GM19455 (cell line): ENCODE data around the gene GPR176.

ENCODE experiments used
- ATAC-seq: cut with Tn5 transposase; IDR thresholded peaks from one replicate; pipeline ENCODE4 v1.9.1; 2021; ENCODE audit not compliant: unreplicated experiment

GPR176 gene

DNA sequence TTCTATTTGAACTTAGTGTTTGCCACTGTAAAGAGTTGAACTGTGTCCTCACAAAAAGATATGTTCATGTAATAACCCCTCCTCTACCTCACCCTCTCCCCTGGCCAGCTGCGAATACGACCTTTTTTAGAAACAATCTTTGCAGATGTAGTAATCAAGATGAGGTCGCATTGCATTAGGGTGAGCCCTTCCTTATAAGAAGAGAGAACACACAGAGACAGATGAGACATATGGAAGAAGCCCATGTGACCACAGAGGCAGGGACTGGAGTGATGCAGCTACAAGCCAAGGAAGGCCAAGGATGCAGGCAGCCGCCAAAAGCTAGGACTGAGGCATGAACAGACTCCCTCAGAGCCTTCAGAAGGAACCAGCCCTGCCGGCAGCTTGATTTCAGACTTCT is 27.6 kb downstream of the GPR176 start:
- no peak for ATAC-seq

- ATAC-seq = no peak
These were observed 29.4 kb downstream of the GPR176 start for GRCh38 chr15:39890621-39891020.

DNA sequence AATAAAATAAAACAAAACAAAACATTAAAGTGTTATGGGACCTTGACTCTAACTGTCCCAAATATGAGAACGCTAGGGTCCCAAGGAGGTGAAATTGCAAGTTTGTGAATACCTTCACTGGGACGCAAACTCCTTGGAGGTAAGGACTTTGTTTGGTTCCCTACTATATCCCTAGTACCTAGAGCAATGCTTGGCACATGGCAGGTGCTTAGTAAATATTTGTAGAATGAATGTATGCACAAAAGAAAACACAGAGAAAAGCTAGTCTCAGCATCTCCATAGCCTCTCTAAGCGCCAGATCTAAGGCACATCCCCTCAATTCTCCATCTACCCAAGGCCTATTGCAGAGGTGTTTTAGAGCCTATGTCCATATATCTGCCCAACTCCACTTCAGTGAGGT is 30.5 kb downstream of the GPR176 start:
- no peak for ATAC-seq

GRCh38 chr15:39888809-39889208 is 31.3 kb downstream of the GPR176 start:
- ATAC-seq = no peak

- ATAC-seq = no peak
These were observed 31.8 kb downstream of the GPR176 start for GRCh38 chr15:39888243-39888642.

DNA sequence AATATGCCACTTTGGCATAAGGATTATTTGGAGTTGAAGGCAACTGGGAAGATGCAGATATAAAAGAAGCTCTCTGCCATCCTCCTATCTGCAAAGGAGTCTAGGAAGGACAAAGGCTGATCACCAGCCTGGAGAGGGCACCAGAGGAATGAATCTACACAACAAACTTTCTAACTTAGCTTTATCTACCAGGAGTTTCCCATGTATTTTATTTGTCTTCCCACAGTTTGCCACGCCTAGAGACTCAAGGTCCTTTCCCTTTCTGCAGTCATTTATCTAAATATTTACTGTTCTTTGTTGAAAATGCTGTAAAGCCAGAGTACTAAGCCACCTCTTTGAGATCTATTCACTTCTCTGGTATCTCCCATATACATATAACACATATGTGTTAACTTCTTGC is 32.2 kb downstream of the GPR176 start:
- ATAC-seq = no peak

DNA sequence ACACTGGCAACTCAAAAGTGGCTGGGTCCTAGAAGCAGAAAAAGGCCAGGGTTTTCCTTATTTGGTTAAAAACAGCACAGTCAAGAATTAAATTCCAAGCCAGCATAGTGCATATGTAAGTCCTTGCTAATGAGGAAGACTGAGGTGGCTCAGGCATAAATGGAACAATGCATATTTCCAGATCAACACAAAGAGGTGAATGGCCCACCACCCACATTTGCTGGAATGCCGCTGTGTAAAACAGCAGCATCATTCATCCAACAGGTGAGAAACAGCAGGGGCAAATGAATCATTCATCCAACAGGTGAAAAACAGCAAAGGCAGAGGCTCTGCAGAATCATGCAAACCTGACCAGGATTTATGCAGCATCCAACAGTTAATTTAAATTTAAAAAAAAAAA is 32.9 kb downstream of the GPR176 start:
- ATAC-seq = no peak

DNA sequence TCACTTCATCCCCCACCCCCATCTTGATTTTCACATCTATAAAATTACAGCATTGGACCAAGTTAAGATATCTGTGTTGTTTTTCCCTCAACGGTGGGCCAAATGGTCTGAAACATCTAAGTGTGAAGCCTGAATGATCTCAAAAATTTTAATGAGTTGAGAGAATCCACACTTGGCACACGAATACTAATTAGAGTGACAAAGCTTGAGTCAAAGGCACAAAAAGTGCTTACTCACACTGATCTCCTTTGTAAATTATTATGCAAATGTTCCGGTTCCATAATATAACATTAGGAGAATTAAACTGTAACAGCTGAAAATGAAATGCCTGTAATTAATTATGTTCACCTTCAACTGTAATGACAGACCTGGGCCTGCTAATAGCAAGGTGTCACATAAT is 33.6 kb downstream of the GPR176 start:
- ATAC-seq = no peak

- ATAC-seq = no peak
These were observed 34.8 kb downstream of the GPR176 start for GRCh38 chr15:39885099-39885777.

DNA sequence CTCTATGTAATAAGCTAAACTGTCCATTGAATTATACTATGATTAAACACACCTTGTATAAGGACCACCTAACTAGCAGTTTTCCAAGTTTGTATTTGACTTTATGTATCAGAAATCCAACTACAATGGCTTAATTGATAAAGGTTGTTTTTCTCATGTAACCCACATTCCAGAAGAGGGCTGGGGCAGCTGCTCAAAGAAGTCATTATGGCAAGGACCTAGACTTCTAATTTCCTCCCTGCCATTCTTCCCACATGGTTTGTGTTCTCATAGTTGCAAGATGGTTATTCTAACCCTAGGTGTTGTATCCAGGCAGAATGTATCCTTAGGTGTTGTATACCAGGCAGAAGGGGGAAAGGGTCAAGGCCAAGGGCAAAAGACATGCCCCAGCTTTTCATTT is 35.7 kb downstream of the GPR176 start:
- ATAC-seq = no peak

GRCh38 chr15:39882602-39883001 is 37.5 kb downstream of the GPR176 start:
- no peak for ATAC-seq

GRCh38 chr15:39881790-39882189 is 38.3 kb downstream of the GPR176 start:
- ATAC-seq = no peak

- no peak for ATAC-seq
These were observed 39.2 kb downstream of the GPR176 start for GRCh38 chr15:39880718-39881387.

GRCh38 chr15:39878406-39878785 is 41.7 kb downstream of the GPR176 start:
- ATAC-seq = no peak

DNA sequence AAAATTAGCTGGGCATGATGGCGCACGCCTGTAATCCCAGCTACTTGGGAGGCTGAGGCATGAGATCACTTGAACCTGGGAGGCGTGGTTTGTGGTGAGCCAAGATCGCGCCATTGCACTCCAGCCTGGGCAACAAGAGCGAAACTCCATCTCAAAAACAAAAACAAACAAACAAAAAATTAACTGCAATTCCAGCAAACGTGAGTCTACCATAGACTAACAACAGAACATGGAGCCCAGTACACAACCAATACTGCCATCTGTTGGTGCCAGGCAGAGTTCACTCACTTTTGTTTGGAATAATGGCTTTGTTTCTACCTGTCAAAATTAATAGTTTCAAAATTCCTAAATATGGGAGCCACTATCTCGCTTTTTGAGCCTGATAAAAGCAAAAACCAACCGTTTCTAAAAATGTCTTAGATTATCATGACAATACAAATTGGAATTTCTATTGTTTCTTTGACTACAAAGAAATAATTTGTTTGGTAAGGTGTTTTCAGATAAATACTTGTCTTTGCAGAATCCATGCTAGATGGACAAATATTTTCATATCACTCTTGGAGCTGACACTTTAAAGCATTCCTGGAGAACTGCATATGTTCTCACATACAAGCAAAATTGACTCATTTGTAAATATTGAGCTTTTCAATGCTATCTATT is 45.0 kb downstream of the GPR176 start:
- no peak for ATAC-seq

DNA sequence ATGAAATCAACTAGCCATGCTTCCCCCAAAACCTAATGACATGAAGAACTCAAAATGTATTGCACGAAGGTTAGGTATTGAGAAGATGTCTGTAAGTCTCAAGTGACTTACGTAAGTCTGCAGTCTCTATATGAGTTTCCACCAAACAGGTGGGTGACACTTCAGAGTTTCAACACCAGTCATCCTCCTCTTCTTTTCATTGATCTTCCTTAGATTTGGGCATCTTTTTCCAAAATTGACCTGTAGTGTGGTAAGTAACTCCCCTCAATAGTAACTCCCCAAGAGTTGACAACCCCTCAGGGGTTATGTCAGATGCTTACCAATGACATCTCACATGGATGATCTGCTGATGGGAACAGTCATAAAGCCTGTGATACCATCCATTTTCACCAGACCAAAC is 46.1 kb downstream of the GPR176 start:
- ATAC-seq = no peak

DNA sequence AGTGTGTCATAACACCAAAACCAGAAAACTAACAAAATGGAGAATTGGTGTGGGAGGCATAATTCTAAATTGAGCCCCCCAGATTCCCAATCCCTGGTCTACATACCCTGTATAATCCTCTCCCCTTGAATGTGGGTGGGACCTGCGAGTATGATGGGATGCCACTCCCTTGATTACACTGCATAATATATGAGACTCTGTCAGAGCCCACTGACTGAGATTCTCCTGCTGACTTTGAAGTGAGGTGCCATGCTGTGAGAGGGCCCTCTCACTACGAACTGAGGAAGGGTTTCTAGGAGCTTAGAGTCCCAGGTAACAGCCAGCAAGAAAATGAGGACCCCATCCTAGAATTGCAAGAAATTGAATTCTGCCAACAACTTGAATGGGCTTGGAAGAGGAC is 49.5 kb downstream of the GPR176 start:
- no peak for ATAC-seq

DNA sequence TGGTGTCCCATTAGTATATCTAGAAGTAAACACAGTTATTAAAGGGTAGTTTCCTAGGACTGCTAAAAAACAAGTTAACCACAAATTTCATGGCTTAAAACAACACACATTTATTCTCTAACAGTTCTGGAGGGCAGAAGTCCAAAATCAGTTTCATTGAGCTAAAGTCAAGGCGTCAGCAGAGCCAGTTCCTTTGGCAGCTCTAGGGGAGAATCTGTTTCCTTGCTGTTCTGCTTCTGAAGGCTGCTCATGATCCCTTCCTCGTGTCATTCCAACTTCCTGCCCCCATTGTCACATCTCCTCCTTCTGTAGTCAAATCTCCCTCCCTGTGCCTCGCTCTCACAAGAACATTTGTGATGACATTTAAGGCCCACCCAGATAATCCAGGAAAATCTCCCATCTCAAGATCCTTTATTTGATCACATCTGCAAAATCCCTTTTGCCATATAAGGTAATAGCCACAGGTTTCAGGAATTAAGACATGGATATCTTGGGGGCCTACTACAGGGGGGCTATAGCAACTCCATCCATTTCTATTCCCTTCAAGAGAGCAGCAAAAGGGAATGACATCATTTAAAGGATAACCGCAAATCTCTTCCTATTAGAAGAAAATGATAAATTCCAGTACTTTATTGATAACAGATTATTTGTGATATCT is 50.1 kb downstream of the GPR176 start:
- no peak for ATAC-seq

DNA sequence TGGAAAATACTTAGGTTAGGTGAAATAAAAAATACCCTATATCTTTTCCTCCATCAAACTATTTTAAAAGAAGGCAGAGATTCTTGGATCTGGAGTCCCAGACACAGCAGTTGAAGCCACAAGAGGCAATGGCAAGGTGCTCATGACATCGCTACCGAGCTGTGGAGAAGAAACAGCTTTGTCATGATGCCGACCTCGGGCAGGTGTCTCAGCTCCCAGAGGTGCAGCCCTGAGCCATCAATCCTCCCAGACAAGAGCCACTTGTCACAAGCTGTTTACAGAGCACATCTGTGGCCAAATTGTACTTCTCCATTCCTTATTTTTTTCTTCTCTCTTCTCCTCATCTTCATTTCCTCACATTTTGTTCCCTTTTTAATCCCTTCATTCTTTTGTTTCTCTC is 50.8 kb downstream of the GPR176 start:
- ATAC-seq = no peak

- no peak for ATAC-seq
These were observed 51.7 kb downstream of the GPR176 start for GRCh38 chr15:39868396-39868795.

DNA sequence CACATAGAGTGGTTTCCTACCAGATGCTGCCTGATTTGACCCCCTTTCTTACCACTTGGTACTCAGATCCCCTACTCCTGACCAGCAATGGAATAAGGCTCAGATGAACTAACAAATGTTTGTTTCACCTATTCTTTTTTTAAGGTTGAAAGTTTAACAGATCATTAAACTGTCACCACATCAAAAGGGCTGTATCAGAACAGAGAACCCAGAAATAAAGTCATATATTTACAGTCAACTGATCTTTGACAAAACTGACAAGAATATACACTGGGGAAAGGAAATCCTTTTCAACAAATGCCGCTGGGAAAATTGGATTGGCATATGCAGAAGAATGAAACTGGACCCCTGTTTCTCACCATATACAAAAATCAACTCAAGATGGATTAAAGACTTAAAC is 56.0 kb downstream of the GPR176 start:
- no peak for ATAC-seq

GRCh38 chr15:39860871-39861270 is 59.2 kb downstream of the GPR176 start:
- no peak for ATAC-seq
